Astrocyte of the cerebellum (primary cell): ENCODE results near the gene INHBC.
"Not testable (repeated sequence)": the region's sequence is repeated elsewhere in the genome, so short reads cannot be mapped to it uniquely, and the experiment has no call there.

ENCODE experiments used
- DNase-seq: peaks from one replicate; pipeline ENCODE4 v3.0.0-alpha.2; 2011; ENCODE audit warnings: low read depth
- H3K4me3 ChIP-seq: 2 replicates; pipeline ENCODE4 v1.5.1; 2011; ENCODE audit warnings: mild to moderate bottlenecking, low read depth, low read length, moderate library complexity
- CTCF ChIP-seq: IDR thresholded peaks from 2 replicates; pipeline ENCODE4 v1.5.1; 2012; ENCODE audit warnings: low read length, low read depth, moderate library complexity, mild to moderate bottlenecking; ENCODE audit errors: missing control alignments
- in situ Hi-C: cut with HindIII; loops from 2 replicates; pipeline ENCODE4 v1.10.0; 2017; ENCODE audit warnings: low sequenced_read_pairs

Gene INHBC

GRCh38 chr12:57491393-57492280, 57.1 kb downstream of the INHBC start:
- in situ Hi-C loops, result no loop called here

GRCh38 chr12:57495051-57495701, 60.6 kb downstream of the INHBC start:
- in situ Hi-C loops, H3K4me3 ChIP-seq, DNase-seq: not testable (repeated sequence)

More at GRCh38 chr12:57491393-57492280, 57.1 kb downstream of the INHBC start:
- TF ChIP-seq CTCF, result peak; percentile 10
- H3K4me3 ChIP-seq, result no peak overlapping the region
- DNase-seq, result no peak

- in situ Hi-C loops, result no loop called here
Measured at GRCh38 chr12:57496822-57497221, 62.2 kb downstream of the INHBC start.

DNA sequence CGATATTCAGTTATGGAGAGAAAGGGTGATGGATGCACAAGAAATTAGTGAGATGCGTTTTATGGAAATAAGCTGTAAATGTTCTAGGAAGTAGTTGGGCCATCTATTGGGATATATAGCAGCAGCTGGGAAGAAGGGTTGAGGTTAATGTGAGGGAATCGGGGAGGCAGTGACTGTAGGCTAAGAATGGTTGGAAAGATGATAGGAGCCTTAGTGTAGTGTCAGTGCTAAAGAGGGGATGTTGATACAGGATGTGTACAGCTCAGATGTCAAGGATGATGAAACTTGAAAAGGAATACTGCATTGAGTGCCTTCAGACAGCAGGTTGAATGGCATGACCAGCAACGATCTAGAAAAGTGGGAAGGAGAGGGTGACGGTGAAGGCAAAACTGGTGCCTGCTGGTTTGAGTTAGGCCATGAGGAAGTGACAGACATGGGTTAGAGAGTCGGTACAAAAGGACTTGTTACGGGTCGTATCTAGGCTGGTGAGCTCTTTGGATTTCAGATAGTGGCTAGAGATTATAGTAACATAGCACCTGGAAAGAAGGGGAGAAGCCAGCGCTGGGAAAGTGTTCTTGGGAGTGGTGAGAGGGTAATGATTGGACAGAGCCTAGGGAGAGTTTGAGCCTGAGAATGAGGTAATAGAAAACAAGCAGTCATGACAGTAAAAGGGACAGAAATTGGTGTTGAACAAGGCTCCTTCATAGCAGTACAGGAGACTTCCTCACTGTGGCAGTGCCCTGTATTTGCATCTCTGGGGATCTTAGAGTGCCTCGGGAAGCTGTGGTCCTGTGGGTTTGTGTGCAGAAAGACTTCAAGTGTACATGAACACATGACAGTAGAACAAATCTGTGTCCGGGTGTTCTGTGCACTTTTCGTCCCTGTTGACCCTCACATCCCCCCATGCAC, 62.9 kb downstream of the INHBC start:
- in situ Hi-C loops, result no loop called here
- H3K4me3 ChIP-seq, result no peak overlapping the region
- no peak for TF ChIP-seq CTCF
- DNase-seq, result no peak

More at GRCh38 chr12:57496822-57497221, 62.2 kb downstream of the INHBC start:
- H3K4me3 ChIP-seq, result no peak overlapping the region
- no peak for TF ChIP-seq CTCF
- no peak for DNase-seq

- no peak for TF ChIP-seq CTCF
- no peak for DNase-seq
- in situ Hi-C loops, result no loop called here
- H3K4me3 ChIP-seq, result no peak overlapping the region
Measured at GRCh38 chr12:57498132-57498502, 63.5 kb downstream of the INHBC start.

DNA sequence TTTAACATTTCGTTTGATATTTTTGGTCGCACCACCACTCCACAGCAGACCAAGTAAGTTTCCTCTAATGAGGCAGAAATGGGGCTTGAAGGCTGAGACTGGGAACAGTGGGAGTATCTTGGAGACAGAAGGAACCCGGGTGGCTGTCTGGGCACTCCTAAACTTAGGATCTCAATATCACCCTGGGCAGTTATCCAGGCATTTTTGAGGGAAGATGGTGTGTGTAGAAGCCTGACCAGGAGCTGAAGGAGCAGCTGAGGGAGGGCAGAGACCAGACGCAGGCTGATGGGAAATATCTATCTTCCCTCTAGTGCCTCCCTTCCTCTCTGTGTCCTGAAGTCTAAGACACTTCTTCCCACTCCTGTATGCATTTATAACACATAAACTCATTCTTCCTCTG, 64.0 kb downstream of the INHBC start:
- in situ Hi-C loops, result no loop called here
- H3K4me3 ChIP-seq, result no peak overlapping the region
- TF ChIP-seq CTCF, result no peak
- no peak for DNase-seq
